HEK293T (cell line): ENCODE measurements around the gene S100P.

ENCODE experiments used
- ARNT ChIP-seq: fragments of 450-650 bp; IDR thresholded peaks from 2 replicates; pipeline ENCODE4 v1.6.1; 2017; ENCODE audit warnings: mild to moderate bottlenecking
- BHLHE40 ChIP-seq: fragments of 450-650 bp; IDR thresholded peaks from 2 replicates; pipeline ENCODE4 v1.6.1; 2016; ENCODE audit warnings: mild to moderate bottlenecking, moderate library complexity, borderline replicate concordance
- CTBP1 ChIP-seq: fragments of 450-650 bp; IDR thresholded peaks from 2 replicates; pipeline ENCODE4 v1.6.1; 2016; ENCODE audit warnings: borderline replicate concordance
- ELF4 ChIP-seq: fragments of 450-650 bp; IDR thresholded peaks from 2 replicates; pipeline ENCODE4 v1.6.1; 2017; ENCODE audit warnings: antibody characterized with exemption
- FOXA1 ChIP-seq: fragments of 450-650 bp; IDR thresholded peaks from 2 replicates; pipeline ENCODE4 v1.6.1; 2016; ENCODE audit warnings: mild to moderate bottlenecking
- FOXK2 ChIP-seq: fragments of 450-650 bp; IDR thresholded peaks from 2 replicates; pipeline ENCODE4 v1.6.1; 2016; ENCODE audit warnings: mild to moderate bottlenecking
- FOXM1 ChIP-seq: fragments of 450-650 bp; IDR thresholded peaks from 2 replicates; pipeline ENCODE4 v1.6.1; 2017; ENCODE audit warnings: mild to moderate bottlenecking, borderline replicate concordance
- L3MBTL2 ChIP-seq: fragments of 450-650 bp; conservative IDR thresholded peaks from 2 replicates; pipeline ENCODE4 v1.6.1; 2016; ENCODE audit warnings: mild to moderate bottlenecking
- LEF1 ChIP-seq: fragments of 450-650 bp; IDR thresholded peaks from 2 replicates; pipeline ENCODE4 v1.6.1; 2017; ENCODE audit warnings: mild to moderate bottlenecking, borderline replicate concordance
- NFRKB ChIP-seq: fragments of 450-650 bp; IDR thresholded peaks from 2 replicates; pipeline ENCODE4 v1.6.1; 2016; ENCODE audit warnings: mild to moderate bottlenecking, moderate library complexity
- PKNOX1 ChIP-seq: fragments of 450-650 bp; IDR thresholded peaks from 2 replicates; pipeline ENCODE4 v1.6.1; 2016
- SP1 ChIP-seq: fragments of 450-650 bp; IDR thresholded peaks from 2 replicates; pipeline ENCODE4 v1.6.1; 2017
- SUZ12 ChIP-seq: fragments of 450-650 bp; IDR thresholded peaks from 2 replicates; pipeline ENCODE4 v1.6.1; 2016; ENCODE audit warnings: mild to moderate bottlenecking
- ZNF384 ChIP-seq: fragments of 450-650 bp; IDR thresholded peaks from 2 replicates; pipeline ENCODE4 v1.6.1; 2016

GRCh38 chr4:6671648-6672047 lies 22.0 kb upstream of the S100P start:
- TF ChIP-seq FOXK2 (no peak), SP1 (no peak), FOXM1 (no peak), L3MBTL2 (no peak), PKNOX1 (no peak), BHLHE40 (no peak), ELF4 (no peak), SUZ12 (no peak), CTBP1 (no peak), NFRKB (no peak), FOXA1 (no peak), LEF1 (no peak), ARNT (no peak), ZNF384 (no peak)
